ENCODE results near the gene ZNHIT6. TPM values are rescaled to one million over a fixed set of nuclear protein-coding genes. Genes with fewer than 3 reads are reported as not detected.

The ZNHIT6 gene
- 11.2 TPM for total RNA-seq

GRCh38 chr1:85707990-85708828 lies at the start of gene ZNHIT6:
ZNHIT6 (minus strand) TSS chr1:85708433; CDS start chr1:85708284, 149 bp downstream.

Other genes starting within 250 kb of the ZNHIT6 start
- 80.4 TPM for gene DDAH1, start 243.3 kb downstream of the ZNHIT6 start, total RNA-seq
- gene CCN1, start 127.7 kb downstream of the ZNHIT6 start, total RNA-seq = 92.2 TPM